Measurements from ENCODE around the gene FOXO6.

FOXO6 gene

DNA sequence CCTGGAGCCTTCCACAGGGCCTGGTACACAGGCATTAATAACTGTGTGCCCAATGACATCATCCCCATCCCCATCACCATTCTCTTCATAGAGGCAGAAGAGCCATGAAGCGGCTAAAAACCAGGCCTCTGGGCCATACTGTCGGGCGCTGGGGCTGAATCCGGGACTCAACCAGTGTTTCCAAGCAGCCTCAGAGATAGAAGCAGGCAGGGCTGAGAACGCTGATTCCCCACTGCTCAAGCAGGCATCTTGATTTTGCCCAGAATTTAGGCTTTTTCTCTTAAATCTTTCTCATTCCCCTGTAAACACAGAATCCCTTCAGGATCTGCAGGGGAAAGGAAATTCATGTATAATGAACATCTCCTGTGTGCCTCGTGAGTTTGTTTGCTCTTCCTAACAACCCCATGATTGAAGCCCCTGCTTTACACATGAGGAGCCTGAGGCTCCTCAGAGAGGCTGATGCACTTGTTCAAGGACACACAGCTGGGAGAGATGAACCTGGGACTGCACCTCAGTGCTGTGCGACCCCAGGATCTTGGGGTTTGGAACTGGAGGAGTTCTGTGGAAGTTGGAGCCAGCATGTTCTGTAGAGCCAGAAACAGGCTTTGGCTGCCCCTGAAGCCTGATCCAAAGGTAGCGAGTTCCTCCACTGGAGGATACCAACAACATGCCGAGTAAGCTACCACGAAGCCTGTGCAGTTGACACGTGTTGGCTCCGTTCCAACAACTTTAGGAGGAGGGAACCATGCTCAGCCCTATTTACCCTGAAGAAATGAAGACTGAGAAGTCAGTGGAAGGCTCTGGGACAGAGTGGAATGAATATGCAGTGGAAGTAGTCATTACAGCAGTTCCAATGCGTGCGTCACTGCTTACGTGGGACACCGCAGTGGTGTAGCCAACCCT lies 67.8 kb downstream of the FOXO6 start:
- peak; percentile 86 for DNase-seq

DNA sequence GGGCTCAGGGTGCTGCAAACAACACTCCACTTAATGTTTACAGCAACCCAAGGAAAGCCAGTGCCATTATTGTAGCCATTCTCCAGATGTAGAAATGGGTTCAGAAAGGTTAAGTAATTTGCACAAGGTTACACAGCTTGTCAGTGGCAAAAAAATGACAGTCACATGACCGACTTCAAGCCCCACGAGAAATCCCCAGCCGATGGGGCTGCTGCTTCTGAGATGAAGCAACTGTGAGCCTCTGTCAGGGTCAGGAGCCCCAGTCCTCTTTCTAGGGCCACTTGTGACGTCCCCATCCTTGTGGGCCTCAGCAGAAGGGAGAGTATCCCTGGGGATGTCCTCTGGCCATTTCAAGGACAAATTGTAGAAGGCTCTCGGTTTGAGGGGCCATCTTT lies 68.4 kb downstream of the FOXO6 start:
- DNase-seq, result no peak

DNA sequence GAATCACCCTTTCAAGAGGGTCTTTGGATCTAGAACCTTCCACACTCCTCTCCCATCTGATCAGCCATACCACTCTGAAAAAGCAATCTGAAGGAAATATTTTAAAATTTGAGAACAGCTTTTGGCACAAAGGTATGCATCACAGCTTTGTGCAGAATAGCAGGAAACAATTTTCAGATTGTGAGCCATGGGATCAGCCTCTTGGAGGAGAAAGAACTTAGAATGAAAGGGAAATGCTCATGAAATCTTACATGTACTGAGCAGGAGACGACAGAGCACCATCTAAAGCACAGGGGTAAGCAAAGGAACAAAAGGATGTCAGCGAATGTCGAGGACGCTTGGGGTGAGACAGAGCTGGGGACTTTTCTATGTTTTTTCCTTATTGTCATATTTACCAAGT lies 68.8 kb downstream of the FOXO6 start:
- DNase-seq, result no peak

DNA sequence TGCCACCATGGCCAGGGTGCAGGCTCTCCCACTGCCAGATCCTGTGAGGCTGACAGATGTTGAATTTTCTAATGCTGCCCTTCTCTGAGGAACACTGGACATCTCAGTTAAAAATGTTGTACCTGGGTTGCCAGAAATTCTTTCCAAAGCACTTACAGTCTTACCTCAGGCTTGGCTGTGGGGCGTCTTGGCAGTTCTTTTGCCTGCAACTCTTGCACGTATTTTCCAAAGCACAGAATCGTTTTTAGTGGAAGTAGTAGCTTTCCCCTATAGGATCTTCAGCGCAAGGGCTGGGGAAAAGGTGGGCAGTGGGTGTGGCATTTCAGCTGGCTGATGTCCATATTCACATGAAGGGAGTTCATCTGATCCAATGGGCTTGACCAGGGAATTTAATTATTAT lies 69.3 kb downstream of the FOXO6 start:
- peak; percentile 81 for DNase-seq

DNA sequence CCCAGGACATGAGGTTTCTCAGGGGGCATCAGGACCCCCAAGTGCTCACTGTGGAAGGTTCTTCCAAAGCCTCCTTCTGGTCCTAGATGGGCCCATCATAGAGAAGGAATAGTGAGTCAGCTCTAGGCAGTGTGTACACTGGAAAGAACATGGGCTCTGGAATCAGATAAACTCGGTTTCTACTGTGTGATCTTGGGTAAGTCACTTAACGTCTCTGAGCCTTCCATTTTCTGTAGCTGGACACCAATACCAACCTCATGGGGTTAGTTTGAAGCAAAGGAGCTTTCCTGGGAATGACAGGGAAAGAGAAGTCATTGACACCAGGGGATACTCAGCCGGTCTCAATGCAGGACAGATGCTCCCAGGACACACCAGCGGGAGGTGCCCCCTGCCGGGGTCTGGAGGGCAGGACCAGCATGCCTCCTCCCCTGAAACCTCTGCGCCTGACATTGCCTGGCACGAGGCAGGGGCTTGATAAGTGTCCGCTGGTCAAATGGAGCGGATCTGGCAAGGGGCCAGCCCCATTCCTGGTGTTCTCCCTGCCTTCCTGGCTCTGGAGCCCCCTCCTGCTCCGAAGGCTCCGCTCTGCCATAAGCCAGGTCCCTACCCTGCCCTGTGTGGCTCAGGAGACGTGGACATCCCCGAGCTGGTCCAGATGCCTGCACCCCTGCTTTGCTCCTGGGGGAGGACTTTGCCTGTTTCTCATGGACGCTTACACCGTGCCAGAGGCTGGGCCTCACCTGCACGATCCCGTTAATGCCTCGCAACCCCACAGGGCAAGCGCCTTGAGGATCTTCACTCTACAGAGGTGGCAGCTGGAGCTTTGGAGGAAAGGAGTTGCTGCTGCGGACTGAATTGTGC lies 70.5 kb downstream of the FOXO6 start:
- no peak for DNase-seq
